ENCODE results near the gene JPT1.

The JPT1 gene

DNA sequence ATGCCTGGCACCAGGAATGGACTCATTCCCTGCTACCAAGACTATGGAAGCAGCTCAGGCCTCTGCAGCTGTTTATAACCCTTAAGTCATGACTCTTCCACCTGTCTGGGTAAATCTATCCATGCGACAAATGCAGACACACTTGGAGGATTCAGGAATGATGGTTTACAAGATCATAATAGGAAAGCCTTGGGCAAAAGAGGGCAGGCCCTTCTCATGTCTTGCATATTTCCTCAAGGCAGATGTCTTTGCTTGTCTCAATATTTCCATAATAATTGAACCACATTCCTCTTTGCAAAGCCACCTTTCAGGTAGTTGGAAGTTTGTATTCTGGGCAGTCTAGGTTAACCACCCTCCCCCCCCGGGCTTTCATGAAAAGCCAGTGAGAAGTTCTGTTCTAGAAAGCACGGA is 884 bp upstream of the JPT1 start:
- no peak for TF ChIP-seq CTCF (IDR thresholded peaks at IDR 0.05)
- no peak for DNase-seq (ENCODE audit: low spot score)
- H3K27ac ChIP-seq = peak overlapping the region in 1 of 2 donors; percentile 81
- H3K4me3 ChIP-seq = peak overlapping the region; percentile 95

DNA sequence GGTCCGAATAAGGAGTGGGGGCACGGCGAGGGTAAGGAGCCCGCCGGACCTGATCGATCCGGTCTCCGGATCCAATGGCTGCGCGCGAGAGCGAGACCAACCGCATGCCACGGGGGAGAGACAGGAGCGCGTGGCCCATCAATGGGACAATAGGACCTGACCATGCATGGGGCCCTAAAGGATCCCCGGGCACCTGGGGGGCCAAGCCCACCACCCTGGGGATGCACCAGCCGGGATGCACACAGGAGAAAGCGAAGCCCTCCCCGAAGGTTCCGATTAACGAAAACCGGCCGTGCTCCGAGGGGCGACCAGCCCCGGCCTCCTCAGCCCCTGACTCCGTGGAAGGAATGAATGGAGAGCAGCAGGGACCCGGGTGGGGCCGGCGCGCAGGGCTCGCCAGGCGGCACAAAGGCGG is 525 bp downstream of the JPT1 start:
- no peak for DNase-seq (ENCODE audit: low spot score)
- TF ChIP-seq CTCF (IDR thresholded peaks at IDR 0.05) = no peak
- Histone ChIP-seq H3K4me3 (peak overlapping the region; percentile 95), H3K27ac (peak overlapping the region in 1 of 2 donors; percentile 81)

DNA sequence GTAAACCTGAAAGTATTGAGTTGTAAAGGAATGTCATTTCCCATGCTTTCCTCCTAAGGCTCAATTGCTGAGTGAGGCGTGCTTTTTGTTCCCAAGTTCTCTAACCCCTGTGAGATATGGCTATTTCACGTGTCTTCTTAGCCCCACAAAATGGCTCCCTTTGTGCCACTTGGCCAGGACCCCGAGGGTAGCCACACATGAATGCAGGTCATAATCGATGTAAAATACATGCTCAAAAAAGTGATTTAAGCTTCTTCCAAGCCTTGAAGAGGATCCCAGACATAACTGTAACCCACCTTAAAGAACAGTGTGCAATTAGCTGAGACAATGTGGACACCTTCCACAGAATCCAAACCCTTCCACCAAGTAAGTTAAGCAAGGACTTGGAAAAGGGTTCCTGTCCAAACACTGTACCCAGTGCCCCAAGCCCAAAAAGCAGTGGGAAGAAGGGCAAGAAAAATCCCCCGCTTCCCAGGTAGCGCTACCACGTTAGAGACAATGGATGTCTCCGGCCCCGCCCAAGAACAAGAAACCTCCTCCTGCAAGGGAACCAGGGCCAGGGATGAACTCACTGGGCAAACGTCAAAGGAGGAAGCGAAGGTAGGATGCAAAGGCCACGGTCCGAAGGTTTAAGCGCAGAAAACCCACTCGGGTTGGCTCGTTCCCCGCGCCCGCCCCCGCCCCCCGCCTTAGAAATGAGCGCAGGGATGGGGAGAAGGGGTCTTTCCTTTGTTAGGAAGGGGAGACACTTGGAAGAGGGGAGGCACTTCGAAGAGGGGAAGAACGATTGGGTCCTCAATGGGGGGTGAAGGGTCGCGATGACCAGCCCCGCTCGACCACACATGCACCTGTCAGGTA is 1.2 kb downstream of the JPT1 start:
- DNase-seq (ENCODE audit: low spot score) = no peak
- TF ChIP-seq CTCF (IDR thresholded peaks at IDR 0.05) = no peak
- Histone ChIP-seq H3K4me3 (peak overlapping the region; percentile 95), H3K27ac (no peak overlapping the region)

DNA sequence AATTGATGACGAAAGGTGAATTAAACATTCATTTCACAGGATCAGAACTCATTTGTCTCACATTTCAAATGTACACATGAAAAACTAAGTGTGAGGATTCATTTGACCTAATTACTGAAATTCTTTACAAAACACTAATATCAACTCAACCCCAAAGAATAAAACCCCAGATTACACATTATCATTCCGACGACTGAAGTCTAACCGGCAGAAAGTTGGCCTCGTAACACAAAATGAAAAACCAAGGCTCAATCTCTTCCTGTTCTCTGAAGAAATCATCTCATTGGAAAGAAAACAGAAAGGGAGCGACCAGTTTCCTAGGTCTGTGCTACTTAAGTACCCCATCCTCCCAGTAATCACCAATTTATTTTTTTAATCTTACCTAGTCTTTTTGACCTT is 1.8 kb downstream of the JPT1 start:
- H3K27ac ChIP-seq = no peak overlapping the region
- no peak for TF ChIP-seq CTCF (IDR thresholded peaks at IDR 0.05)
- no peak for DNase-seq (ENCODE audit: low spot score)
- H3K4me3 ChIP-seq = no peak overlapping the region

DNA sequence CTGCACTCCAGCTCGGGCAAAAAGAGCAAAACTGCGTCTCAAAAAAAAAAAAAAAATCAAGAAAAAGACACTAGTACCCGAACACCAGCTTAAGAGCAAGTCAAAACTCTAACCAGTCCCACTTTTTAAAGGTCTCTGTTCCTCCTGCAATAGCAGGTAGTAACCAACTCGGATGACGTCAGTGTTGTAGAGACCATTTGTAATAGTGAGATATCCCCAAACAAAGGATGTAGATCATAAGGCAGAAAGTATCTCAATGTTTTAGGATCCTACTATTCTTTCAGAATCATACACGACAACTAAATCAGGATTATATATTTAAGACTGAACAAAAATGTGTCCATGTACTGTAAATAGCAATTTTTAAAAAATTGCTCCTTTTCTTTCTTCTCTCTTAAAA is 2.4 kb downstream of the JPT1 start:
- TF ChIP-seq CTCF (IDR thresholded peaks at IDR 0.05) = no peak
- no peak for DNase-seq (ENCODE audit: low spot score)
- no peak overlapping the region for H3K4me3 ChIP-seq
- no peak overlapping the region for H3K27ac ChIP-seq

DNA sequence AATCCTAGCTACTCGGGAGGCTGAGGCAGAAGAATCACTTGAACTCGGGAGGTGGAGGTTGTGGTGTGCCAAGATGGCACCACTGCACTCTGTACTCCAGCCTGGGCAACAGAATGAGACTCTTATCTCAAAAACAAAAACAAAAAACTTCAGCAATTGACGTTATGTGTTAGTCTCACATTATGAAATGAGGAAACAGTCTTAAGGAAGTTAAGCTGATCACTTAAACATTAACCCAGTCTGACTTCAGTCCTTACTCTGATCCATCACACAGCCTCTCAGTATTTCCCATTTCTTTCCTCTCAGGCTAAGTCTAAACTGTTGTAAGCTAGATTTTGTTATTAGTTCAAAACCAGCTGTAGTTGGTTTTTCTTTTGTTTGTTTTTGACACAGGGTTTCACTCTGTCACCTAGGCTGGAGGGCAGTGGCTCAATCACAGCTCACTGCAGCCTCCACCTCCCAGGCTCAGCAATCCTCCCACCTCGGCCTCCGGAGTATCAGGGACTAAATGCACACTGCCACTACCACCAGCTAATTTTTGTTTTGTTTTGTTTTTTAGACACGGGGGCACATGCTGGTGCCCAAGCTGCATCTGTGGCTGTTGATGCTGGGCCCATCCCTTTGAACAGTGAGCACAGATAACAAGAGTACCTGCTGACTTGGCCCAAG is 6.3 kb downstream of the JPT1 start:
- no peak for TF ChIP-seq CTCF (IDR thresholded peaks at IDR 0.05)
- H3K27ac ChIP-seq = no peak overlapping the region
- no peak for DNase-seq (ENCODE audit: low spot score)
- no peak overlapping the region for H3K4me3 ChIP-seq

- Histone ChIP-seq H3K4me3 (no peak overlapping the region), H3K27ac (no peak overlapping the region)
- no peak for DNase-seq (ENCODE audit: low spot score)
- TF ChIP-seq CTCF (IDR thresholded peaks at IDR 0.05) = no peak
Measured at GRCh38 chr17:75146592-75146991, 7.7 kb downstream of the JPT1 start.
